SU-DHL-6 (cell line): Measurements from ENCODE around the gene B4GAT1.

ENCODE experiments used
- CTCF ChIP-seq: fragments of 200-600 bp; sonication (generic); IDR thresholded peaks from one replicate; pipeline ENCODE4 v1.5.1; 2017; ENCODE audit warnings: antibody characterized with exemption, mild to moderate bottlenecking, low read length, moderate library complexity; ENCODE audit not compliant: insufficient read depth, poor library complexity, severe bottlenecking
- EZH2phosphoT487 ChIP-seq: fragments of 200-600 bp; sonication (generic), shearing (Covaris generic); conservative IDR thresholded peaks from 2 replicates; pipeline ENCODE4 v1.6.1; 2018; ENCODE audit warnings: mild to moderate bottlenecking, antibody characterized with exemption, low read length, moderate library complexity, mixed read lengths

DNA sequence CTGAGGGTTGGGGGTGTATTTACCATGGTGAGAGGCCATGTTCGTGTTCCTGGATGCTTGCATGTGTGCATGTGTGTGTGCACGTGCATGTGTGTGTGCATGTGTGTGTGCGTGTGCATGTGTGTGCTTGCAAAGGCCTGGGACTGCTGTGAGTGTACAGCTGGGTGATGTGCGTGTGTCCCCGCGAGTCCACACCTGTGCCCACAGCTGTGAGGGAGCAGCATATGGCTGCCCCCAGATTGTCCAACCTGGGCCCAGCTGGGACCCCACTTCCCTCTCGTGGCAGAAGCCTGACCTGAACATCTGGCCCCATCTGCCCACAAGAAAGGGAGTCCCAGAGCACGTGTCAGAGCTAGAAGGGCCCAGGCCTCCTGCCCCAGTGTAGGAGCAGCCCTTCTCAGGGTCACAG, 22.2 kb downstream of the B4GAT1 start:
- TF ChIP-seq CTCF (no peak), EZH2phosphoT487 (no peak)
